ENCODE results near the gene KLF11. TPM values are rescaled to one million over a fixed set of nuclear protein-coding genes. Genes with fewer than 3 reads are reported as not detected.

The KLF11 gene
- total and polyA plus RNA-seq, 9 of the 15 experiments (the other 6 are each of a cell fraction or from before 2014, with no cell fraction given) = 2.1 to 13.4 (median 6.5) TPM

GRCh38 chr2:10005461-10006235 is 37.7 kb upstream of the KLF11 start:
- 79% methylated on average over 17 of the region's 17 CpGs for WGBS (ENCODE audit: insufficient coverage, low coverage, missing lambda C conversion rate)

More at GRCh38 chr2:10005461-10006235, 37.7 kb upstream of the KLF11 start:
- Histone ChIP-seq H3K9ac (ENCODE audit: insufficient read depth in 1 of 2, low read depth in 2 of 2, low read length in 2 of 2) (no peak overlapping the region), H3K9me3 (replicated peaks; ENCODE audit: control insufficient read depth, insufficient read depth, low read depth, low read length) (no peaks in the 10 kb centered on the region), H2AFZ (ENCODE audit: low read depth, low read length) (no peak overlapping the region), H3K4me2 (ENCODE audit: insufficient read depth, low read length) (no peak overlapping the region), H3K9me1 (ENCODE audit: control insufficient read depth, insufficient read depth, low read length) (no peaks in the 10 kb centered on the region), H3K4me3 (no peak overlapping the region), H4K20me1 (replicated peaks; ENCODE audit: control insufficient read depth, insufficient read depth, low read length) (no peaks in the 10 kb centered on the region), H3K79me2 (ENCODE audit: control insufficient read depth, insufficient read depth, low read length) (no peaks in the 10 kb centered on the region), H3K27ac (ENCODE audit: extremely low read depth, low read depth, low read length) (no peak overlapping the region), H3K4me1 (replicated peaks in 1 of 2; ENCODE audit: control insufficient read depth in 2 of 2, insufficient read depth in 2 of 2, low read length in 2 of 2) (peaks cover 8 to 32% of the 10 kb centered on the region in 2 experiments), H3K36me3 (ENCODE audit: control insufficient read depth, insufficient read depth, low read length) (no peaks in the 10 kb centered on the region), H3K27me3 (ENCODE audit: control insufficient read depth in 2 of 2, insufficient read depth in 2 of 2, low read length in 2 of 2) (no peaks in the 10 kb centered on the region)
- no peak for TF ChIP-seq KAT2B (IDR thresholded peaks at IDR 0.05; ENCODE audit: low read depth, low read length)
- TF ChIP-seq SETDB1 (IDR thresholded peaks at IDR 0.05; ENCODE audit: low read length) = no peak
- peak; percentile 22; the same call in 1 of the 2 replicates for TF ChIP-seq ZNF316 (IDR thresholded peaks at IDR 0.05)
- TF ChIP-seq NFYB (IDR thresholded peaks at IDR 0.05; ENCODE audit: extremely low read depth, insufficient read length) = peak; percentile 83
- no peak for TF ChIP-seq GTF2F1 (IDR thresholded peaks at IDR 0.05; ENCODE audit: low read depth, low read length)
- TF ChIP-seq SRF (CRISPR knock-in tag; IDR thresholded peaks at IDR 0.05) = peak in 1 of 2 experiments; percentile 46; a peak in 1 of 4 replicates
- FAIRE-seq (no peak), DNase-seq (ENCODE audit: extremely low read depth in 1 of 4, low spot score in 3 of 4) (no peak), ATAC-seq (no peak)
- intact Hi-C loops (cut with micrococcal nuclease) (no loop called here), in situ Hi-C loops (cut with MboI) (no loop called here)
- CTCF ChIA-PET (ENCODE audit: low intra/inter-chr PET ratio) = no interaction called here
- POLR2A ChIA-PET = interaction anchor here (1.4 kb wide), 1 partner anchor 22 kb away, joined by 3 read pairs; no protein-coding TSS in a partner anchor
- no TSS peak for BruUV-seq (replicated peaks)
